GM21367 (cell line): ENCODE measurements around the gene DNAH7.

Source experiments
- ATAC-seq: cut with Tn5 transposase; IDR thresholded peaks from one replicate; pipeline ENCODE4 v1.9.1; 2021; ENCODE audit not compliant: unreplicated experiment

The DNAH7 gene

GRCh38 chr2:195871326-195871725 lies 197.3 kb downstream of the DNAH7 start:
- ATAC-seq: no peak

- ATAC-seq: no peak
Measured at GRCh38 chr2:195864316-195864715, 204.3 kb downstream of the DNAH7 start.

- no peak for ATAC-seq
Measured at GRCh38 chr2:195863564-195863963, 205.1 kb downstream of the DNAH7 start.

GRCh38 chr2:195863121-195863520 lies 205.5 kb downstream of the DNAH7 start:
- no peak for ATAC-seq

GRCh38 chr2:195861821-195862220 lies 206.8 kb downstream of the DNAH7 start:
- ATAC-seq: no peak

- no peak for ATAC-seq
Measured at GRCh38 chr2:195859513-195859912, 209.1 kb downstream of the DNAH7 start.

- ATAC-seq: no peak
Measured at GRCh38 chr2:195857132-195857531, 211.5 kb downstream of the DNAH7 start.

GRCh38 chr2:195850764-195851163 lies 217.9 kb downstream of the DNAH7 start:
- ATAC-seq: no peak

- no peak for ATAC-seq
Measured at GRCh38 chr2:195848119-195848899, 220.3 kb downstream of the DNAH7 start.

- ATAC-seq: no peak
Measured at GRCh38 chr2:195842932-195843331, 225.7 kb downstream of the DNAH7 start.

GRCh38 chr2:195838002-195838401 lies 230.6 kb downstream of the DNAH7 start:
- ATAC-seq: no peak

- no peak for ATAC-seq
Measured at GRCh38 chr2:195836002-195836401, 232.6 kb downstream of the DNAH7 start.

GRCh38 chr2:195834836-195835235 lies 233.8 kb downstream of the DNAH7 start:
- ATAC-seq: no peak

GRCh38 chr2:195830968-195831950 lies 237.4 kb downstream of the DNAH7 start:
- no peak for ATAC-seq

- ATAC-seq: no peak
Measured at GRCh38 chr2:195824478-195824877, 244.2 kb downstream of the DNAH7 start.

GRCh38 chr2:195823206-195823605 lies 245.4 kb downstream of the DNAH7 start:
- no peak for ATAC-seq

- ATAC-seq: no peak
Measured at GRCh38 chr2:195821566-195821932, 247.1 kb downstream of the DNAH7 start.

GRCh38 chr2:195820867-195821565 lies 247.6 kb downstream of the DNAH7 start:
- no peak for ATAC-seq

GRCh38 chr2:195820373-195820772 lies 248.3 kb downstream of the DNAH7 start:
- no peak for ATAC-seq

GRCh38 chr2:195819276-195819675 lies 249.4 kb downstream of the DNAH7 start:
- ATAC-seq: no peak

GRCh38 chr2:195818526-195818925 lies 250.1 kb downstream of the DNAH7 start:
- no peak for ATAC-seq
